Stimulated activated CD4-positive, alpha-beta T cell treated with anti-CD3 and anti-CD28 coated beads, Interleukin-15, amount 100 ng/mL, for 24 hours (primary cell): Measurements from ENCODE around the gene MAFF.

Source experiments
- DNase-seq: peaks from one replicate; pipeline ENCODE4 v3.0.0-alpha.2; 2020

Gene MAFF

GRCh38 chr22:38250643-38251340 is 49.0 kb downstream of the MAFF start:
- DNase-seq: no peak

DNA sequence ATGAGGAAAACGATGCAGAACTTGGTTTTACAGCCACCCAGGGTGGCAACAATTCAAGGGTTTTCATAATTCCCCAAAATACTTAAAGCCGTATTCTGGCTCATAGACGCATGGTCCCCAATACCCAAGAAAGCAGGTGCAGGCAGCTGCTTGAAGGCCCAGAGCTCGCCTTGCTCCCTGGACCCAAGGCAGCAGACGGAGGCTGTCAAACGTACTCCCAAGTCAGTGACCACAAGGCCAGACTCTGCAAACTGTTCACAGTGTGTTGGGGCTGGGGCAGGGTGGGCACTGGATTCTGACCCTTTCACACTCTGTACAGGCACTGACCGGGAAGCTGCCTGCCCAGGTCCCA is 49.5 kb downstream of the MAFF start:
- no peak for DNase-seq

GRCh38 chr22:38255697-38256096 is 53.9 kb downstream of the MAFF start:
- no peak for DNase-seq

- no peak for DNase-seq
Observed at GRCh38 chr22:38257181-38257580, 55.4 kb downstream of the MAFF start.

DNA sequence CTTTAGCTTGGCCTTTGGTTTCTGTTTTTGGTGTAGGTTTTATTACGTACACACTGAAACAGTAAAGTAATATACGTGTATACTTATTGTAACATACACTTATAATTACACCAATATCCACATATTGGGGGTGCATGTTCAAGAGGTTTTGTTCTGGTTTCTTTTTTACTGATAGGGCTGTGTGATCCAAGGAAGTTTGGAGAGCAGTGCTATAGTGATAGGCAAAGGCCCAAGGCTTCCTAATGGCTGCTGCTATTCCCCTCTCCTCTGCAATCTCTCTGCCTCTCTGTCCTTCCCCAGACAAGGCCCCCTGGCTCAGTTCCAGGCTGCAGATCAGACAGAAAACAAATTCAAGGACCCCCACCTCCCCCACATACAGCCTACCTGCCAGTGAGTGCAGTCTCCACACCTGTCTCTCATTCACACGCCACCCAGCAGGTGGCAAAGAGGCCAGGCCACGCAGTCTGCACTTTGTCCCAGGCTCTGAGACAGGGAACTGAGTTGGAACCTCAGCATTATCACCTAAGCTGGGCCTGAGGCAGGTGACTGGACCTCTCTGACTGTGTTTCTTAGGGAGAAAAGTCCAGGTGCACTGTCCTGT is 56.0 kb downstream of the MAFF start:
- no peak for DNase-seq

GRCh38 chr22:38258895-38259294 is 57.1 kb downstream of the MAFF start:
- DNase-seq: no peak

DNA sequence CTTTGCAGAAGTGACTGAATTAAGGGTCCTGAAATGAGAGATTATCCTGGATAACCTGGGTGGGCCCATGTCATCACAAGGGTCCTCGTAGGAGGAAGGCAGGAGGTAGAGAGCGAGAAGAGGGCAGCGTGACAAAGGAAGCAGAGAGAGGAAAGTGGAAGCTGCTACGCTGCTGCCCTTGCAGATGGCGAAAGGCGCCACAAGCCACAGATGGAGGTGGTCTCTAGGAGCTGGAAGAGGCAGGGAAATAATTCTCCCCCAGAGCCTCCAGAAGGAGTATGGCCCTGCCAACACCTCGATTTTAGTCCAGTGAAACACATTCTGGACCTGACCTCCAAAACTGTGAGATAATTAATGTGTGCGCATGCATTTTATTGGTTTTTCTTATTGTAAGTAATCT is 57.6 kb downstream of the MAFF start:
- DNase-seq: no peak

- no peak for DNase-seq
Observed at GRCh38 chr22:38260761-38261681, 59.2 kb downstream of the MAFF start.

DNA sequence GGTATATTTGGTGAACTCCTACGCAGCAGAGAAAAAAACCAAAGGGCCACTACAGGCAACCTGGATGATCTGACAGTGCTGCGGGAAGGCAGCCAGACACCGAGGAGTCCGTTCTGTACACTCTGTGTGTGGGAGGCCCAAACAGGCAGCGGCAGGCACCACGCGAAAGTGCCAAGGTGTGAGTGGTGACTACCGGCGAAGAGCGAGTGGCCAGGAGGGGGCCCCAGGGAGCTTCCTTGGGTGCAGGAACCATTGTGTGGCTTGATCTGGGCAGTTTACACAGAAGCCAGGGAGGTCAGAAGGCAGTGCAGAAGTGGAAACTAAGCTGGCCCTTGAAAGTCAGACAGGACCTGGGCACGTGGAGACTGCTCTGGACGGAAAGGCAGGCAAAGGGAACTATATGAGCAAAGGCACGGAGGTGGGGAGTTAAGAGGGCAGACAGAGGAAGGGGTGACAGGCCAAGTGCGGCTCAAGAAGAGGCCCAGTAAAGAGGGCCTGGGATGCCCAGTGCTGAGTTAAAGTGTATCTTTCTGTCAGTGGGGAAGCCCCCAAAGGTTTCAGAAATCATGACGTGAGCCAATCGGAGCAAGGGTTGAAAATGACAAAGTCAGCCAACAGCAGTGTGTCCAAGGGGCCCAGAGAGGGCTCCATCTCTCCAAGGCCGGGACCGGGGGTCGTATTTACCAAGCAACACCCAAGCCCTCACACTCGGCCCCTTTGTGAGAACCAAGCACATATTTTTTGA is 60.4 kb downstream of the MAFF start:
- peak; percentile 62 for DNase-seq

- DNase-seq: no peak
Observed at GRCh38 chr22:38264322-38264843, 62.6 kb downstream of the MAFF start.
